H1 (cell line): Measurements from ENCODE around the gene GATB. TPM values are rescaled to one million over a fixed set of nuclear protein-coding genes. Genes with fewer than 3 reads are reported as not detected.

ENCODE experiments used
- CTCF ChIA-PET: fragments of 300-600 bp; sonication (Branson Sonifier 250); formaldehyde crosslinking; loops from one replicate; lab custom pipeline; 2021; ENCODE audit not compliant: partially characterized antibody; lab: Charles Lee
- POLR2A ChIA-PET: fragments of 300-600 bp; sonication (Branson Sonifier 250); formaldehyde crosslinking; loops from one replicate; lab custom pipeline; 2021; ENCODE audit warnings: inconsistent platforms; ENCODE audit not compliant: partially characterized antibody; lab: Charles Lee
- DNase-seq, 2 experiments: peaks; one replicate each; pipeline versions ENCODE4 v3.0.0 to v3.0.0-alpha.2; 2010 to 2022; ENCODE audit warnings: low spot score in 2 of 2, low read depth in 1 of 2, mixed read lengths in 1 of 2
- FAIRE-seq: peaks from 2 replicates; lab custom pipeline; 2011; peaks lifted over from hg19 to GRCh38; lab: Jason Lieb, UNC
- H2AFZ ChIP-seq: 2 replicates; pipeline ENCODE4 v1.8.1; 2012; ENCODE audit warnings: low read length, inconsistent platforms
- H2AK5ac ChIP-seq: 2 replicates; pipeline ENCODE4 v1.6.1; 2013; ENCODE audit warnings: low read depth, low read length
- H2BK120ac ChIP-seq: replicated peaks from 2 replicates; pipeline ENCODE3; 2013; ENCODE audit warnings: low read depth, low read length, inconsistent platforms
- H2BK12ac ChIP-seq: 2 replicates; pipeline ENCODE4 v1.6.1; 2013; ENCODE audit warnings: low read depth, low read length
- H2BK15ac ChIP-seq: 2 replicates; pipeline ENCODE4 v1.6.1; 2013; ENCODE audit warnings: low read length
- H2BK20ac ChIP-seq: 2 replicates; pipeline ENCODE4 v1.6.1; 2013; ENCODE audit warnings: low read length
- H2BK5ac ChIP-seq: 2 replicates; pipeline ENCODE4 v1.6.1; 2013; ENCODE audit warnings: low read depth, low read length
- H3K14ac ChIP-seq: 2 replicates; pipeline ENCODE4 v1.6.1; 2013; ENCODE audit warnings: inconsistent platforms; ENCODE audit not compliant: insufficient read length
- H3K18ac ChIP-seq: 2 replicates; pipeline ENCODE4 v1.6.1; 2013; ENCODE audit warnings: low read length; ENCODE audit errors: extremely low read depth
- H3K23ac ChIP-seq: 2 replicates; pipeline ENCODE4 v1.6.1; 2013; ENCODE audit warnings: inconsistent platforms; ENCODE audit not compliant: insufficient read length
- H3K23me2 ChIP-seq: 2 replicates; pipeline ENCODE4 v1.6.1; 2013; ENCODE audit warnings: low read depth, low read length
- H3K27ac ChIP-seq: 2 replicates; pipeline ENCODE4 v1.6.1; 2011; ENCODE audit warnings: low read depth, low read length, inconsistent platforms
- H3K27me3 ChIP-seq, 4 experiments: replicated peaks in 1 of 4; 1 replicate in 1 of 4; 2 replicates in 3 of 4; pipeline versions ENCODE4 v1.6.1 to v1.8.1; 2011 to 2013; ENCODE audit warnings: low read length in 3 of 4, mild to moderate bottlenecking in 3 of 4, inconsistent platforms in 2 of 4, mixed read lengths in 2 of 4, moderate library complexity in 1 of 4; ENCODE audit not compliant: control insufficient read depth in 3 of 4, insufficient read depth in 3 of 4; ENCODE audit errors: extremely low read depth in 1 of 4
- H3K36me3 ChIP-seq, 4 experiments: 2 replicates each; pipeline versions ENCODE4 v1.6.1 to v1.8.1; 2011 to 2013; ENCODE audit warnings: mild to moderate bottlenecking in 4 of 4, low read length in 3 of 4, moderate library complexity in 2 of 4, control low read depth in 1 of 4, inconsistent platforms in 1 of 4; ENCODE audit not compliant: insufficient read depth in 4 of 4, control insufficient read depth in 2 of 4
- H3K4ac ChIP-seq: replicated peaks from 2 replicates; pipeline ENCODE3; 2013; ENCODE audit warnings: low read length, low read depth, mixed read lengths, inconsistent platforms; ENCODE audit not compliant: insufficient read length
- H3K4me1 ChIP-seq, 4 experiments: replicated peaks in 1 of 4; 1 replicate in 1 of 4; 2 replicates in 3 of 4; pipeline versions ENCODE4 v1.6.1 to v1.8.1; 2011 to 2013; ENCODE audit warnings: low read length in 3 of 4, inconsistent platforms in 2 of 4, mixed read lengths in 1 of 4; ENCODE audit not compliant: insufficient read depth in 4 of 4, control insufficient read depth in 3 of 4
- H3K4me2 ChIP-seq, 2 experiments: 2 replicates each; pipeline versions ENCODE4 v1.6.1 to v1.8.1; 2011 to 2013; ENCODE audit warnings: low read depth in 2 of 2, low read length in 2 of 2, control low read depth in 1 of 2, inconsistent platforms in 1 of 2, mild to moderate bottlenecking in 1 of 2; ENCODE audit not compliant: insufficient read depth in 1 of 2
- H3K4me3 ChIP-seq, 4 experiments: fragments of 200-600, 300-600 bp in 1 of 4; sonication (generic), shearing (Covaris generic), sonication (Bioruptor Twin) in 1 of 4; 2 replicates each; pipeline versions ENCODE4 v1.5.1 to v1.8.1; 2011 to 2016; ENCODE audit warnings: low read length in 4 of 4, low read depth in 3 of 4, control low read depth in 2 of 4, inconsistent platforms in 2 of 4, mild to moderate bottlenecking in 2 of 4, mixed read lengths in 1 of 4, moderate library complexity in 1 of 4; ENCODE audit not compliant: insufficient read depth in 2 of 4; ENCODE audit errors: extremely low read depth in 1 of 4
- H3K56ac ChIP-seq: replicated peaks from 2 replicates; pipeline ENCODE3; 2013; ENCODE audit warnings: low read depth, mild to moderate bottlenecking, mixed read lengths, low read length, inconsistent platforms; ENCODE audit not compliant: insufficient read length
- H3K79me1 ChIP-seq: 2 replicates; pipeline ENCODE4 v1.6.1; 2013; ENCODE audit warnings: low read depth, low read length, control low read depth
- H3K79me2 ChIP-seq, 2 experiments: 2 replicates each; pipeline versions ENCODE4 v1.6.1 to v1.8.1; 2012 to 2013; ENCODE audit warnings: low read length in 2 of 2, mild to moderate bottlenecking in 2 of 2, inconsistent platforms in 1 of 2; ENCODE audit not compliant: insufficient read depth in 2 of 2, control insufficient read depth in 1 of 2
- H3K9ac ChIP-seq, 4 experiments: replicated peaks in 1 of 4; 1 replicate in 1 of 4; 2 replicates in 3 of 4; pipeline versions ENCODE4 v1.6.1 to v1.8.1; 2011 to 2013; ENCODE audit warnings: low read depth in 3 of 4, low read length in 3 of 4, control low read depth in 2 of 4, mild to moderate bottlenecking in 2 of 4, moderate library complexity in 2 of 4, inconsistent platforms in 1 of 4; ENCODE audit errors: extremely low read depth in 1 of 4
- H3K9me3 ChIP-seq, 2 experiments: 2 replicates each; pipeline versions ENCODE4 v1.6.1 to v1.8.1; 2012 to 2013; ENCODE audit warnings: mild to moderate bottlenecking in 2 of 2, moderate library complexity in 2 of 2, control low read depth in 1 of 2, inconsistent platforms in 1 of 2, low read depth in 1 of 2, low read length in 1 of 2, mixed read lengths in 1 of 2; ENCODE audit not compliant: insufficient read depth in 2 of 2
- H4K20me1 ChIP-seq, 2 experiments: replicated peaks in 1 of 2; 2 replicates each; pipeline versions ENCODE3 to v1.8.1; 2011 to 2013; ENCODE audit warnings: inconsistent platforms in 2 of 2, low read length in 2 of 2, mild to moderate bottlenecking in 1 of 2; ENCODE audit not compliant: insufficient read depth in 2 of 2, control insufficient read depth in 1 of 2
- H4K5ac ChIP-seq: 2 replicates; pipeline ENCODE4 v1.6.1; 2013; ENCODE audit warnings: low read length, low read depth, mixed read lengths, inconsistent platforms; ENCODE audit not compliant: insufficient read length
- H4K8ac ChIP-seq: 2 replicates; pipeline ENCODE4 v1.8.0; 2013; ENCODE audit warnings: mild to moderate bottlenecking, moderate library complexity, low read length, inconsistent platforms; ENCODE audit not compliant: insufficient read depth; ENCODE audit errors: extremely low read depth
- H4K91ac ChIP-seq: replicated peaks from 2 replicates; pipeline ENCODE3; 2013; ENCODE audit warnings: low read length, mixed read lengths, inconsistent platforms; ENCODE audit not compliant: insufficient read length
- CBX5 ChIP-seq: fragments of 300-800, 300-1000 bp; sonication (generic); IDR thresholded peaks from 2 replicates; pipeline ENCODE4 v1.7.1; 2016; ENCODE audit warnings: antibody characterized with exemption, low read length, low read depth
- CTBP2 ChIP-seq: IDR thresholded peaks from 2 replicates; pipeline ENCODE4 v1.7.0; 2011; ENCODE audit warnings: borderline replicate concordance, mild to moderate bottlenecking, moderate library complexity, mixed read lengths, low read length; ENCODE audit not compliant: insufficient read depth, insufficient read length
- CTCF ChIP-seq, 3 experiments: IDR thresholded peaks; 1 replicate in 2 of 3; 2 replicates in 1 of 3; pipeline versions ENCODE4 v1.5.1 to v1.6.1; 2011; ENCODE audit warnings: low read length in 3 of 3, mild to moderate bottlenecking in 3 of 3, inconsistent platforms in 2 of 3, low read depth in 1 of 3, moderate library complexity in 1 of 3; ENCODE audit not compliant: insufficient read depth in 1 of 3; ENCODE audit errors: control extremely low read depth in 1 of 3
- FOSL1 ChIP-seq: IDR thresholded peaks from 2 replicates; pipeline ENCODE4 v1.6.1; 2011; ENCODE audit warnings: mild to moderate bottlenecking, low read depth, low read length, moderate library complexity; ENCODE audit not compliant: insufficient read depth
- GABPA ChIP-seq: IDR thresholded peaks from 2 replicates; pipeline ENCODE4 v1.6.1; 2011; ENCODE audit warnings: mild to moderate bottlenecking, low read length, moderate library complexity, borderline replicate concordance; ENCODE audit not compliant: insufficient read depth
- GTF2F1 ChIP-seq: IDR thresholded peaks from 2 replicates; pipeline ENCODE4 v1.6.1; 2012; ENCODE audit warnings: low read depth, low read length, improper control_type of control experiment, borderline replicate concordance
- HDAC6 ChIP-seq: IDR thresholded peaks from one replicate; pipeline ENCODE4 v1.7.1; 2012; ENCODE audit warnings: low read depth, mild to moderate bottlenecking, inconsistent platforms, low read length, moderate library complexity
- MAFK ChIP-seq: IDR thresholded peaks from 2 replicates; pipeline ENCODE4 v1.6.1; 2012; ENCODE audit warnings: low read depth, mild to moderate bottlenecking, improper control_type of control experiment, low read length
- RAD21 ChIP-seq, 2 experiments: IDR thresholded peaks in 1 of 2; conservative IDR thresholded peaks in 1 of 2; 2 replicates each; pipeline ENCODE4 v1.6.1; 2011; ENCODE audit warnings: low read depth in 2 of 2, low read length in 2 of 2, improper control_type of control experiment in 1 of 2, inconsistent platforms in 1 of 2, mild to moderate bottlenecking in 1 of 2, moderate library complexity in 1 of 2
- TEAD4 ChIP-seq: IDR thresholded peaks from 2 replicates; pipeline ENCODE4 v1.6.1; 2012; ENCODE audit warnings: low read depth, low read length, inconsistent platforms, mixed read lengths
- WGBS, 2 experiments: shearing (Covaris generic) in 1 of 2; methylation state at CpG; one replicate each; pipeline versions ENCODE4 v1.1.6 to v1.1.7; 2013 to 2015; ENCODE audit warnings: low lambda C conversion rate in 2 of 2, mixed read lengths in 2 of 2, inconsistent platforms in 1 of 2, low coverage in 1 of 2, missing lambda C conversion rate in 1 of 2; ENCODE audit not compliant: insufficient replicate concordance in 2 of 2, insufficient coverage in 1 of 2, insufficient read length in 1 of 2; ENCODE audit errors: extremely low coverage in 1 of 2, missing lambda C conversion rate in 1 of 2; 5-methylcytosine and 5-hydroxymethylcytosine counted together
- polyA plus RNA-seq, 7 experiments: library from polyadenylated mRNA; depleted of rRNA in 3 of 7; stranded (reverse) in 5 of 7; unstranded in 2 of 7; fragments of >200 nt in 5 of 7; fragments of 200-250 nt in 2 of 7; gene quantifications; 1 replicate in 5 of 7; 2 replicates in 1 of 7; 4 replicates in 1 of 7; pipeline versions ENCODE4 v1.2.1 to v1.2.3, GENCODE V29; 2011 to 2013; ENCODE audit warnings: missing spikeins in 2 of 7, mixed read lengths in 2 of 7
- total RNA-seq: library from RNA; stranded (reverse); fragmentation: NEBNext Ultra II Directional; extraction: Animal tissue kit (Norgen Biotek cat#: 25700); gene quantifications from 2 replicates; pipeline ENCODE4 v1.2.1, GENCODE V29; 2021

GATB gene
- total and polyA plus RNA-seq, 2 of the 8 experiments (the other 6 are each of a cell fraction or from before 2014, with no cell fraction given) = 15.3 to 18.0 TPM

- H4K8ac ChIP-seq = no peak overlapping the region
- CTCF ChIA-PET = no interaction called here
These were observed 38.9 kb downstream of the GATB start for GRCh38 chr4:151721916-151722315.

More at GRCh38 chr4:151721916-151722315, 38.9 kb downstream of the GATB start:
- H2AFZ ChIP-seq = no peak overlapping the region
- H4K91ac ChIP-seq = no peak overlapping the region
- no peak overlapping the region for H3K27ac ChIP-seq
- H3K27me3 ChIP-seq = no peaks in the 10 kb centered on the region
- H2AK5ac ChIP-seq = no peak overlapping the region
- no peaks in the 10 kb centered on the region for H3K79me2 ChIP-seq
- H4K5ac ChIP-seq = no peak overlapping the region
- H3K56ac ChIP-seq = no peak overlapping the region
- H3K4me1 ChIP-seq = peaks cover 0 to 5% (median 3%) of the 10 kb centered on the region in 4 experiments; a peak in 4 of 7 replicates
- WGBS, 2 experiments = 94% methylated on average over 2 of the region's 2 CpGs; no CpG with 5 or more reads in 1 of the 2 experiments
- H3K9me3 ChIP-seq = no peaks in the 10 kb centered on the region
- POLR2A ChIA-PET = no interaction called here
- no peaks in the 10 kb centered on the region for H3K23me2 ChIP-seq
- H3K36me3 ChIP-seq = 0 out of 8 replicates have a peak, but pooled peaks cover 0 to 4% (median 0%) of the 10 kb centered on the region in 4 experiments
- H3K4me3 ChIP-seq = no peak overlapping the region
- TF ChIP-seq FOSL1 (no peak), MAFK (no peak), GABPA (no peak), CTBP2 (no peak), CBX5 (no peak), CTCF (IDR thresholded peaks at IDR 0.05; ENCODE audit: control extremely low read depth in 1 of 3, insufficient read depth in 1 of 3, low read depth in 1 of 3, low read length in 3 of 3) (no peak), GTF2F1 (no peak), HDAC6 (no peak), RAD21 (IDR thresholded peaks at IDR 0.05 in 1 of 2, conservative IDR thresholded peaks at IDR 0.05 in 1 of 2; ENCODE audit: low read depth in 2 of 2, low read length in 2 of 2) (no peak), TEAD4 (no peak)
- FAIRE-seq (no peak), DNase-seq (no peak)
- H3K9ac ChIP-seq = no peak overlapping the region
- H2BK20ac ChIP-seq = no peak overlapping the region
- no peaks in the 10 kb centered on the region for H4K20me1 ChIP-seq
- H3K18ac ChIP-seq = no peak overlapping the region
- H3K14ac ChIP-seq = no peak overlapping the region
- H3K79me1 ChIP-seq = no peaks in the 10 kb centered on the region
- no peak overlapping the region for H2BK12ac ChIP-seq
- H3K23ac ChIP-seq = no peak overlapping the region
- H2BK15ac ChIP-seq = no peak overlapping the region
- H3K4me2 ChIP-seq = no peak overlapping the region
- no peak overlapping the region for H2BK120ac ChIP-seq
- H2BK5ac ChIP-seq = no peak overlapping the region
- no peak overlapping the region for H3K4ac ChIP-seq
